Stimulated activated CD8-positive, alpha-beta memory T cell treated with anti-CD3 and anti-CD28 coated beads, Interleukin-2, amount 100 ng/mL, for 1 hour (primary cell): ENCODE measurements around the gene NCAM2.

Experiments used
- DNase-seq, 2 donors: peaks; one replicate each; pipeline ENCODE4 v3.0.0-alpha.2; 2020; ENCODE audit warnings: low read depth in 2 of 2

The NCAM2 gene

DNA sequence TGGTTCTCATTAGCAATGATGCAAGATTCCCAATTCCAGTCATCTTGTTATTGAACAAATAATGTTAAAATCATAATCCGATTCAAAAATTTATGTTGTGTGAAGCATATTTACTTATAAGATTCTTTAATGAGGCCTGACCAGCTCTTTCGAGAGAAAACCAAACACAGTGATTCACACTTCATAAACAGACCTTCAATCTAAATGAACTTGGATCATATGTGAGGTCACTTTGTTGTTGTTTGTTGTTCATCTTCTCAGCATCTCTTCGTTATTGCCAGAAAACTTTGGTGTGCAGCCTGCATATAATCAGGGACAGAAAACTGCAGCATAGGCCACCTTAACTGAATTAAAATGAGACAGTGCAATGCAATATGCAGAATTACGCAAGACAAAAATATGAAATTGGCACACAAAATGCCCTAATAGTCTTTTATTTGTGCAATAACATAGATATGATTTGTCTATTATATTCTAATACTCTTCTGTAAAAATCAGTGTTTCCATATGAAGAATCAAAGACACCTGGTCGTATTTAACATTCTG is 30.1 kb downstream of the NCAM2 start:
- no peak for DNase-seq

- DNase-seq, result no peak
Measured at GRCh38 chr21:21029164-21029563, 31.0 kb downstream of the NCAM2 start.

- DNase-seq, result no peak
Measured at GRCh38 chr21:21030311-21030710, 32.1 kb downstream of the NCAM2 start.

DNA sequence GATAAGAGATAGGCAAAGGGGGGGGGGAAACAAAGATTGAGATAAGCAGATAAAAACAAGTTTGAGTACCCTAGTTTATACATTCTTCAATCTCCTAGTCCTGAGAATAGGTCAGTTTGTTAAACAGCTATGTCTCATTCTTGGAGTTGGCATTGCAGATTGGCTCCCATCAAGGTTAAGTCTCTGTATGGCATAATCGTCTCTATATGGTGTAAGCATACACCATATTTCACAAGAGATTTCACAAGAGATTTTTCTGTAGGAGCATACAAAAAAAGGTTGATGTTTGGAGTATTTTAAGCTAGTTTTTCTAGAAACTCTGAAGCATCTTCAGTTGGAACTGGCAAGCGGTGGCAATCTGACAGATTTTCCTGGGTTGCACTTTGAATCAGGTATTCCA is 35.8 kb downstream of the NCAM2 start:
- DNase-seq, result no peak

- DNase-seq, result no peak
Measured at GRCh38 chr21:21039624-21040170, 41.5 kb downstream of the NCAM2 start.

GRCh38 chr21:21045518-21045917 is 47.3 kb downstream of the NCAM2 start:
- DNase-seq, result no peak

GRCh38 chr21:21046063-21046462 is 47.9 kb downstream of the NCAM2 start:
- DNase-seq, result no peak

GRCh38 chr21:21051109-21052055 is 53.2 kb downstream of the NCAM2 start:
- no peak for DNase-seq

- no peak for DNase-seq
Measured at GRCh38 chr21:21052672-21053071, 54.5 kb downstream of the NCAM2 start.

- DNase-seq, result no peak
Measured at GRCh38 chr21:21057349-21058062, 59.3 kb downstream of the NCAM2 start.

GRCh38 chr21:21063828-21064227 is 65.6 kb downstream of the NCAM2 start:
- no peak for DNase-seq

GRCh38 chr21:21064353-21064752 is 66.1 kb downstream of the NCAM2 start:
- no peak for DNase-seq

DNA sequence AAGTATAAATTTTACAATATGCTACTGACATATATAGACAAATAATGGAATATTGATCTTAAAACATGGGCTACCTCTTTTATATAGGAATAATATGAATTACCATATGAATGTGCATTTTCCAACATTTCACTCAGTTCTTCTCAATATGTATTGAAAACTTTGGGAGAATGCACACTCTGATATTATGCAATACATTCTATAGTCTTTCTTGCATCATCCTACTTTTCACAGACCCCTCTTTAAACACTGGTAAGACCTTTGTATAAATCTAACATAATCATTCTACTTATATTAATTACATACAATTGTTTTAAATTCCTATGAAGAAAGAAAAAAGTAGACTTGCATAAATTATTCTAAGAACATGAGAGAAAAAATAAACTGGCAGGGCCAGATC is 69.2 kb downstream of the NCAM2 start:
- DNase-seq, result no peak

DNA sequence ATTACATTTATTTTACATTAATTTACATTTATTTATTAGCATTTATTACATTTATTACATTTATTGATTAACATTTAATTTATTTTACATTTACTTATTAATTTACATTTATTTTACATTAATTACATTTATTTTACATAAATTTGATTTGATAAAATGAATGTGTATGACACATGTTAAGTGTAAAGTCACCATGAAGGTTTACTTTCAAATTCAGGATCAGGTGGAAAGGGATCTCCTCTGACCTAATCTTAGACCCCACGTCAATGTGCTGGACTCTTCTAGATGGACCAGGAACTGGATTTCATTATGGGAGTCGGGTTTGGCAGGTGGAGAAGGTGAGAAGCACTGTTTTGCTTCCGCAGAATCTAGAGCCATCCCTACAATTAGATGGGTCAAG is 76.1 kb downstream of the NCAM2 start:
- DNase-seq, result no peak

DNA sequence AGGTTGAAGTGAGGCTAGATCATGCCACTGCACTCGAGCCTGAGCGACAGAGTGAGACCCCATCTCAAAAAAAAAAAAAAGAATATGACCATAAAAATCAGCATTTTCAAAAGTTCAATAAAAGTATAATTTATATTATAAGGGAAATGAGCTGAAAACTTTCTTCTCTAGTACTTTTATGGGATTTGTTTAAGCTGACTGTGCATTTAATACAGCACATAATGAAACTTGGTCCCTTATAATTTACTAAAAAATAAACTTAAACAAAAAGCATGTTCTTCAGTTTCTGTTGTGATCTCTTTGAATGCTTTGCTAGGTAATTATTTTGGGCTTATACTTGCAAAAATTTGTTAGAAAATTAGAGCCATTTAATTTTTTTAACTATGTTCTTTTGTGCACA is 77.8 kb downstream of the NCAM2 start:
- DNase-seq, result no peak

DNA sequence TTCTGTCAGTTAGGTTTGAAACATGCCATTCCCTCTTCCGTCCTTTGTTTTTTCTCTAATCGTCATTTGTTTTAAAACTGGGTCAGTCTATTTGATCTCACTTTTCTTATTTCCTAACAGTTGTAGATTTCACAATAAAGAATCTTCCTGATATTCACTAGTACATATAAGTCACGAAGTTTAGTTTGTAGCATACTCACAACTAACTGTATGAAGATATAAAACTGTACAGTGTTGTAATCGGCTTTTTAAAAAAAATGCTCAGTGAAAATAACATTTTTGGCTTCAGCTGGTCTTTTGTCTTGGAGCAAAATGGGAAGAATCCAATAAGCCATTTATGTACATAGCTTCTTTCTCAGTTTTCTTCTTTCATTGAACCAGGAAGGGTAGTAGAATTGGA is 78.3 kb downstream of the NCAM2 start:
- no peak for DNase-seq

GRCh38 chr21:21079646-21080045 is 81.4 kb downstream of the NCAM2 start:
- DNase-seq, result no peak

- no peak for DNase-seq
Measured at GRCh38 chr21:21084179-21084578, 86.0 kb downstream of the NCAM2 start.

GRCh38 chr21:21085206-21085605 is 87.0 kb downstream of the NCAM2 start:
- no peak for DNase-seq

GRCh38 chr21:21096956-21097355 is 98.7 kb downstream of the NCAM2 start:
- DNase-seq, result no peak

DNA sequence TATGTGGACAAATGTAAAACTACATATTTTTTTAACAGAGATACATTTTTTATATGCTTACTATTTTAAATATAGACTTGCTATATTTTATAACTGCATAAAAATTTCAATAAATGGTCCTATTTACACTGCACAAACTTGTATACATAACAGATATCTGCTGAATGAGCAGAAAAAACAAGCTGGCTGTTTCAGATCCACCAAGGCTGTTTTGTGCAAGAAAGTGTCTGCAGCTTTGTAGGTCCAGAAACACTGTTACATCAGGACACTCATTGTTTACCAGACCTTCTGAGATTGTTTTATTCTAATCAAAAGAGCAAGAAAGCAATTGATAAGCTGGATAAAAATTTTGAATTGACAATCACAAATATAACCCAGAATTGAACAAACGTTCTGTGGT is 99.3 kb downstream of the NCAM2 start:
- DNase-seq, result no peak

GRCh38 chr21:21101911-21102310 is 103.7 kb downstream of the NCAM2 start:
- DNase-seq, result no peak

DNA sequence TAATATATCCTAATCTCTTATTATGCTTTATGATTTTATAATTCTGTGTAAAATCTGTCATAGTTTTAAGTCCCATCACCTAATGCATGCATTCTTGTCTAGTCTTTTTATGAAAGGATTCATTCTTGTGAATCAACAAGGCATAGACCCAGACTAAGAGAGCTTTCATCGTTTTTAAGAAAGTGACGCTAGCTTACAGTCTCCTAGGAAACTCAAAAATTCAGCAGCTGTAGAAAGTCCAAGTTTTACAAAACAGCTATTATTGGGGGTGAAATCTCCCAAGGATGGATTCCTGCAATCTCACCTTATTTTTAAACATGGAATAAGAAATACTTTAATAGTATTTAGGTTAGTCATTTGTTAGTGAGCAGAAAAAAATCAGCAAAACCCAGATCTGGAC is 104.7 kb downstream of the NCAM2 start:
- DNase-seq, result no peak
